GM06990 (cell line): ENCODE data around the gene REC114.
"Not testable (repeated sequence)": the region's sequence is repeated elsewhere in the genome, so short reads cannot be mapped to it uniquely, and the experiment has no call there.

Experiments used
- DNase-seq: peaks from one replicate; pipeline ENCODE4 v3.0.0-alpha.2; 2011; ENCODE audit not compliant: insufficient read length; ENCODE audit errors: extremely low read depth
- H3K27me3 ChIP-seq: replicated peaks from 2 replicates; pipeline ENCODE4 v1.6.0; 2011; ENCODE audit warnings: low read length; ENCODE audit not compliant: control insufficient read depth, insufficient read depth
- H3K36me3 ChIP-seq: 2 replicates; pipeline ENCODE4 v1.5.1; 2011; ENCODE audit warnings: low read length; ENCODE audit not compliant: control insufficient read depth, insufficient read depth
- H3K4me3 ChIP-seq: replicated peaks from 2 replicates; pipeline ENCODE4 v1.5.1; 2011; ENCODE audit warnings: low read depth, mild to moderate bottlenecking, control low read depth, low read length
- CTCF ChIP-seq: IDR thresholded peaks from 2 replicates; pipeline ENCODE4 v1.5.1; 2011; ENCODE audit warnings: low read length, control low read depth, mild to moderate bottlenecking, inconsistent platforms; ENCODE audit not compliant: insufficient read depth, poor library complexity, severe bottlenecking

REC114 gene

GRCh38 chr15:73539212-73540128 lies 96.5 kb downstream of the REC114 start:
- no peak for DNase-seq

GRCh38 chr15:73540161-73540560 lies 97.2 kb downstream of the REC114 start:
- Histone ChIP-seq H3K4me3 (no peak overlapping the region), H3K27me3 (no peaks in the 10 kb centered on the region), H3K36me3 (no peaks in the 10 kb centered on the region)
- no peak for TF ChIP-seq CTCF
- no peak for DNase-seq

More at GRCh38 chr15:73539212-73540128, 96.5 kb downstream of the REC114 start:
- H3K4me3 ChIP-seq = no peak overlapping the region
- H3K36me3 ChIP-seq = no peaks in the 10 kb centered on the region
- no peaks in the 10 kb centered on the region for H3K27me3 ChIP-seq
- no peak for TF ChIP-seq CTCF

- TF ChIP-seq CTCF = no peak
- Histone ChIP-seq H3K27me3 (no peaks in the 10 kb centered on the region), H3K4me3 (no peak overlapping the region), H3K36me3 (no peaks in the 10 kb centered on the region)
- DNase-seq = no peak
Measured at GRCh38 chr15:73541479-73541878, 98.5 kb downstream of the REC114 start.

- not testable (repeated sequence) for DNase-seq
Measured at GRCh38 chr15:73548925-73549324, 106.0 kb downstream of the REC114 start.

GRCh38 chr15:73550190-73550589 lies 107.2 kb downstream of the REC114 start:
- no peak for TF ChIP-seq CTCF
- no peak for DNase-seq

More at GRCh38 chr15:73548925-73549324, 106.0 kb downstream of the REC114 start:
- not testable (repeated sequence) for H3K36me3 ChIP-seq, H3K27me3 ChIP-seq, H3K4me3 ChIP-seq

GRCh38 chr15:73555080-73555479 lies 112.1 kb downstream of the REC114 start:
- H3K36me3 ChIP-seq = peaks cover 2% of the 10 kb centered on the region
- no peak overlapping the region for H3K4me3 ChIP-seq
- no peaks in the 10 kb centered on the region for H3K27me3 ChIP-seq
- DNase-seq = no peak
- TF ChIP-seq CTCF = no peak

More at GRCh38 chr15:73550190-73550589, 107.2 kb downstream of the REC114 start:
- Histone ChIP-seq H3K4me3 (no peak overlapping the region), H3K36me3 (no peaks in the 10 kb centered on the region), H3K27me3 (no peaks in the 10 kb centered on the region)
